ENCODE measurements around the gene SHMT2. TPM values are rescaled to one million over a fixed set of nuclear protein-coding genes. Genes with fewer than 3 reads are reported as not detected.

The SHMT2 gene
- total RNA-seq, 6 donors from 2014 or later, result 37.9 to 92.0 (median 52.0) TPM

GRCh38 chr12:57225680-57226210, 3.8 kb upstream of the SHMT2 start:
- 37 to 38% methylated on average over 18 of the region's 18 CpGs for WGBS, 2 donors
- Histone ChIP-seq H3K9me3 (no peaks in the 10 kb centered on the region), H3K4me1 (peaks cover 31 to 45% (median 36%) of the 10 kb centered on the region in 4 donors), H3K27me3 (peaks cover 0 to 65% (median 35%) of the 10 kb centered on the region in 4 donors), H3K4me3 (no peak overlapping the region), H3K27ac (no peak overlapping the region), H3K36me3 (no peaks in the 10 kb centered on the region)
- DNase-seq, result no peak
- TF ChIP-seq CTCF (IDR thresholded peaks at IDR 0.05) (no peak), POLR2AphosphoS5 (IDR thresholded peaks at IDR 0.05) (no peak), POLR2A (IDR thresholded peaks at IDR 0.05) (no peak), EP300 (IDR thresholded peaks at IDR 0.05) (no peak)
- ATAC-seq (ENCODE audit: low FRiP score in 2 of 2), result no peak

GRCh38 chr12:57226588-57227314, 2.8 kb upstream of the SHMT2 start:
- peaks cover 0 to 55% (median 27%) of the 10 kb centered on the region in 4 donors for H3K27me3 ChIP-seq

GRCh38 chr12:57227315-57228115, 2.0 kb upstream of the SHMT2 start:
- no peak for TF ChIP-seq CTCF (IDR thresholded peaks at IDR 0.05)
- TF ChIP-seq POLR2A (IDR thresholded peaks at IDR 0.05), result no peak
- TF ChIP-seq POLR2AphosphoS5 (IDR thresholded peaks at IDR 0.05), result no peak
- TF ChIP-seq EP300 (IDR thresholded peaks at IDR 0.05), result no peak
- no peak overlapping the region for H3K27ac ChIP-seq
- H3K9me3 ChIP-seq, result no peaks in the 10 kb centered on the region
- ATAC-seq (ENCODE audit: low FRiP score in 2 of 2) (no peak), DNase-seq (no peak)
- H3K27me3 ChIP-seq, result peaks cover 0 to 47% (median 25%) of the 10 kb centered on the region in 4 donors
- no peak overlapping the region for H3K4me3 ChIP-seq
- peaks cover 0 to 16% (median 12%) of the 10 kb centered on the region in 4 donors for H3K36me3 ChIP-seq
- 45 to 52% methylated on average over 7 of the region's 8 CpGs for WGBS, 2 donors
- H3K4me1 ChIP-seq, result peaks cover 36 to 48% (median 42%) of the 10 kb centered on the region in 4 donors

More at GRCh38 chr12:57226588-57227314, 2.8 kb upstream of the SHMT2 start:
- Histone ChIP-seq H3K4me1 (peaks cover 36 to 48% (median 42%) of the 10 kb centered on the region in 4 donors), H3K4me3 (no peak overlapping the region), H3K9me3 (no peaks in the 10 kb centered on the region), H3K36me3 (peaks cover 0 to 9% (median 5%) of the 10 kb centered on the region in 4 donors), H3K27ac (no peak overlapping the region)
- 11 to 16% methylated on average over 27 to 32 of the region's 35 CpGs for WGBS, 2 donors
- TF ChIP-seq POLR2AphosphoS5 (IDR thresholded peaks at IDR 0.05) (no peak), EP300 (IDR thresholded peaks at IDR 0.05) (no peak), CTCF (IDR thresholded peaks at IDR 0.05) (no peak), POLR2A (IDR thresholded peaks at IDR 0.05) (no peak)
- DNase-seq (peak in 1 of 2 donors; percentile 57), ATAC-seq (ENCODE audit: low FRiP score in 2 of 2) (no peak)

DNA sequence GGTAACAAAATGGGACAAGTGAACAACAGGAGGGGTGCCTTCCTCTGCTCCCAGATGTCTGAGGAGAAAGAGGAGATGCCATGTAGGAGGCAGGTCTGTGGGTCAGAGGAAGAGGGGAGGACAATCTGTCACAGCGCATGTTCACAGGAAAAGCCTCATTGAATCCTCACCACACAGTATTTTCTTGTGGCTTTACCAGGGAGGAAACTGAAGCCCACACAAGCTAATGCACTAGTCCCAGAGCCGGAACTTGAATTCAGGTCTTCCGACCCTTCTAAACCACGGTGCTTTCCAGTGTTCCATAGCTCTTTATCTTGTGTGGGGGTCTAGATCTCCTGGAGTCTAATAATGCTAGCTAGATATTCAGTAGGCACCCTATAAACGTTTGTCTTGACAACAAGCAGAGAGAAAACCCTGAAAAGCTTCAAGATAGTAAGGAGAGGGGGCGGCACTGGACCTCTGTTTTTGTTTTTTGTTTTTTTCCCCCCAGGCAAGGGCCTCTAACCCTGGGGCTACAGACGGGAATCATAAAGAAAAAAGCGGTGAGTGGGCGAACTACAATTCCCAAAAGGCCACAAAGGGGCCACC, 371 bp upstream of the SHMT2 start:
- peak overlapping the region in 3 of 4 donors; percentile 54 to 69 (median 64) for H3K4me3 ChIP-seq
- DNase-seq, result no peak
- ATAC-seq (ENCODE audit: low FRiP score in 2 of 2), result no peak

More for the DNA sequence above, 371 bp upstream of the SHMT2 start:
- Histone ChIP-seq H3K27me3 (peaks cover 0 to 31% (median 17%) of the 10 kb centered on the region in 4 donors), H3K9me3 (no peaks in the 10 kb centered on the region), H3K36me3 (peaks cover 0 to 33% (median 28%) of the 10 kb centered on the region in 4 donors), H3K27ac (peak overlapping the region; percentile 79 to 90 (median 84)), H3K4me1 (peaks cover 36 to 49% (median 44%) of the 10 kb centered on the region in 4 donors)
- WGBS, 2 donors, result 8 to 11% methylated on average over 9 of the region's 9 CpGs
- peak in 4 of 6 experiments; percentile 6 to 39 (median 32) for TF ChIP-seq CTCF (IDR thresholded peaks at IDR 0.05)
- TF ChIP-seq POLR2A (IDR thresholded peaks at IDR 0.05), result no peak

Data from upper lobe of left lung (tissue), 6 donors.